ENCODE results near the gene F2R.

The F2R gene

GRCh38 chr5:76690704-76691466 is 25.0 kb upstream of the F2R start:
- no peak for DNase-seq

GRCh38 chr5:76691467-76692273 is 24.3 kb upstream of the F2R start:
- no peak for DNase-seq

GRCh38 chr5:76692274-76692540 is 23.7 kb upstream of the F2R start:
- DNase-seq: no peak

GRCh38 chr5:76692651-76693050 is 23.3 kb upstream of the F2R start:
- no peak for DNase-seq

GRCh38 chr5:76693141-76693540 is 22.8 kb upstream of the F2R start:
- no peak for DNase-seq

GRCh38 chr5:76694317-76694716 is 21.6 kb upstream of the F2R start:
- DNase-seq: no peak

- no peak for DNase-seq
These were observed 20.6 kb upstream of the F2R start for GRCh38 chr5:76695346-76695745.

GRCh38 chr5:76696251-76696650 is 19.7 kb upstream of the F2R start:
- DNase-seq: no peak

GRCh38 chr5:76697670-76698069 is 18.3 kb upstream of the F2R start:
- no peak for DNase-seq

- DNase-seq: no peak
These were observed 15.4 kb upstream of the F2R start for GRCh38 chr5:76700571-76700970.

GRCh38 chr5:76701298-76701697 is 14.6 kb upstream of the F2R start:
- DNase-seq: no peak

GRCh38 chr5:76703707-76704106 is 12.2 kb upstream of the F2R start:
- no peak for DNase-seq

- DNase-seq: no peak
These were observed 11.7 kb upstream of the F2R start for GRCh38 chr5:76704131-76704663.

- DNase-seq: no peak
These were observed 10.4 kb upstream of the F2R start for GRCh38 chr5:76705574-76705973.

- DNase-seq: no peak
These were observed 6.2 kb upstream of the F2R start for GRCh38 chr5:76709762-76710161.

- no peak for DNase-seq
These were observed 4.9 kb upstream of the F2R start for GRCh38 chr5:76710991-76711390.

- peak; percentile 63 for DNase-seq
These were observed 1.0 kb upstream of the F2R start for GRCh38 chr5:76714751-76715485.

GRCh38 chr5:76715486-76715735 is 515 bp upstream of the F2R start:
- DNase-seq: no peak

- DNase-seq: peak; percentile 58
These were observed 681 bp downstream of the F2R start for GRCh38 chr5:76716456-76717157.

- no peak for DNase-seq
These were observed 1.5 kb downstream of the F2R start for GRCh38 chr5:76717222-76718083.

- no peak for DNase-seq
These were observed 2.5 kb downstream of the F2R start for GRCh38 chr5:76718381-76718832.

- DNase-seq: no peak
These were observed 3.0 kb downstream of the F2R start for GRCh38 chr5:76718880-76719279.
